Neural crest cell (in vitro differentiated cells): ENCODE results near the gene AP3S2. TPM values are rescaled to one million over a fixed set of nuclear protein-coding genes. Genes with fewer than 3 reads are reported as not detected.

Experiments
- DNase-seq: peaks from one replicate; pipeline ENCODE4 v3.0.0; 2021; ENCODE audit warnings: low read depth, mixed read lengths, low spot score
- H3K27ac Mint-ChIP-seq: one replicate; pipeline ENCODE4 v1.8.0; 2021; ENCODE audit warnings: mild to moderate bottlenecking, mixed read lengths; ENCODE audit not compliant: unreplicated experiment
- H3K27me3 Mint-ChIP-seq: 2 replicates; pipeline ENCODE4 v1.8.0; 2021; ENCODE audit warnings: low read depth, mild to moderate bottlenecking, mixed read lengths
- H3K36me3 Mint-ChIP-seq: 2 replicates; pipeline ENCODE4 v1.8.0; 2021; ENCODE audit warnings: low read depth, mild to moderate bottlenecking, mixed read lengths
- H3K4me1 Mint-ChIP-seq: 2 replicates; pipeline ENCODE4 v1.8.0; 2021; ENCODE audit warnings: mixed read lengths
- H3K4me3 Mint-ChIP-seq: one replicate; pipeline ENCODE4 v1.8.0; 2021; ENCODE audit warnings: mild to moderate bottlenecking, mixed read lengths
- H3K9me3 Mint-ChIP-seq: 2 replicates; pipeline ENCODE4 v1.8.0; 2021; ENCODE audit warnings: mixed read lengths
- CTCF ChIP-seq: fragments of 200-600 bp; sonication (generic); conservative IDR thresholded peaks from 2 replicates; pipeline ENCODE4 v1.5.0; 2021; ENCODE audit warnings: antibody characterized with exemption, mild to moderate bottlenecking
- total RNA-seq: library from RNA; stranded (reverse); gene quantifications from 2 replicates; pipeline ENCODE4 v1.2.1, GENCODE V29; 2021

AP3S2 gene
- total RNA-seq, 1 donor from 2014 or later = 31.6 TPM

GRCh38 chr15:89883518-89883917 lies 10.3 kb downstream of the AP3S2 start:
- no peak overlapping the region for H3K4me3 Mint-ChIP-seq
- no peak for TF ChIP-seq CTCF
- H3K9me3 Mint-ChIP-seq = no peaks in the 10 kb centered on the region
- no peak for DNase-seq
- no peaks in the 10 kb centered on the region for H3K36me3 Mint-ChIP-seq
- no peaks in the 10 kb centered on the region for H3K4me1 Mint-ChIP-seq
- no peaks in the 10 kb centered on the region for H3K27me3 Mint-ChIP-seq
- H3K27ac Mint-ChIP-seq = no peak overlapping the region

- Mint-ChIP-seq H3K9me3 (no peaks in the 10 kb centered on the region), H3K4me3 (no peak overlapping the region), H3K27me3 (no peaks in the 10 kb centered on the region), H3K36me3 (no peaks in the 10 kb centered on the region), H3K27ac (no peak overlapping the region), H3K4me1 (no peaks in the 10 kb centered on the region)
- no peak for DNase-seq
- TF ChIP-seq CTCF = no peak
Observed at GRCh38 chr15:89880727-89881126, 13.1 kb downstream of the AP3S2 start.

- H3K27ac Mint-ChIP-seq = no peak overlapping the region
Observed at GRCh38 chr15:89878323-89878722, 15.5 kb downstream of the AP3S2 start.

GRCh38 chr15:89877083-89877425 lies 16.7 kb downstream of the AP3S2 start:
- no peak for TF ChIP-seq CTCF
- Mint-ChIP-seq H3K9me3 (no peaks in the 10 kb centered on the region), H3K36me3 (no peaks in the 10 kb centered on the region), H3K4me3 (no peak overlapping the region), H3K4me1 (no peaks in the 10 kb centered on the region), H3K27me3 (no peaks in the 10 kb centered on the region), H3K27ac (no peak overlapping the region)
- no peak for DNase-seq

More at GRCh38 chr15:89878323-89878722, 15.5 kb downstream of the AP3S2 start:
- no peaks in the 10 kb centered on the region for H3K9me3 Mint-ChIP-seq
- no peak for TF ChIP-seq CTCF
- H3K4me1 Mint-ChIP-seq = no peaks in the 10 kb centered on the region
- no peak overlapping the region for H3K4me3 Mint-ChIP-seq
- no peak for DNase-seq
- no peaks in the 10 kb centered on the region for H3K27me3 Mint-ChIP-seq
- H3K36me3 Mint-ChIP-seq = no peaks in the 10 kb centered on the region

GRCh38 chr15:89876396-89877082 lies 17.3 kb downstream of the AP3S2 start:
- no peak for TF ChIP-seq CTCF
- H3K36me3 Mint-ChIP-seq = no peaks in the 10 kb centered on the region
- no peaks in the 10 kb centered on the region for H3K27me3 Mint-ChIP-seq

More at GRCh38 chr15:89876396-89877082, 17.3 kb downstream of the AP3S2 start:
- Mint-ChIP-seq H3K27ac (no peak overlapping the region), H3K9me3 (no peaks in the 10 kb centered on the region), H3K4me3 (no peak overlapping the region), H3K4me1 (no peaks in the 10 kb centered on the region)
- no peak for DNase-seq
